Panc1 (cell line): ENCODE measurements around the gene IRF2.

Experiments
- POLR2AphosphoS5 ChIP-seq: IDR thresholded peaks from 2 replicates; pipeline ENCODE4 v1.6.1; 2012; ENCODE audit warnings: mild to moderate bottlenecking, low read depth, low read length, moderate library complexity
- REST ChIP-seq, 2 experiments: IDR thresholded peaks; 2 replicates each; pipeline ENCODE4 v1.6.1; 2011 to 2012; ENCODE audit warnings: low read depth in 2 of 2, control low read depth in 1 of 2, low read length in 1 of 2, mild to moderate bottlenecking in 1 of 2, moderate library complexity in 1 of 2; ENCODE audit not compliant: insufficient read depth in 1 of 2
- TF ChIP-seq, protein P1 (sequence below): fragments of 450-650 bp; IDR thresholded peaks from 2 replicates; pipeline ENCODE4 v1.5.1; 2017; ENCODE audit warnings: mild to moderate bottlenecking

- TF ChIP-seq, protein P1, sequence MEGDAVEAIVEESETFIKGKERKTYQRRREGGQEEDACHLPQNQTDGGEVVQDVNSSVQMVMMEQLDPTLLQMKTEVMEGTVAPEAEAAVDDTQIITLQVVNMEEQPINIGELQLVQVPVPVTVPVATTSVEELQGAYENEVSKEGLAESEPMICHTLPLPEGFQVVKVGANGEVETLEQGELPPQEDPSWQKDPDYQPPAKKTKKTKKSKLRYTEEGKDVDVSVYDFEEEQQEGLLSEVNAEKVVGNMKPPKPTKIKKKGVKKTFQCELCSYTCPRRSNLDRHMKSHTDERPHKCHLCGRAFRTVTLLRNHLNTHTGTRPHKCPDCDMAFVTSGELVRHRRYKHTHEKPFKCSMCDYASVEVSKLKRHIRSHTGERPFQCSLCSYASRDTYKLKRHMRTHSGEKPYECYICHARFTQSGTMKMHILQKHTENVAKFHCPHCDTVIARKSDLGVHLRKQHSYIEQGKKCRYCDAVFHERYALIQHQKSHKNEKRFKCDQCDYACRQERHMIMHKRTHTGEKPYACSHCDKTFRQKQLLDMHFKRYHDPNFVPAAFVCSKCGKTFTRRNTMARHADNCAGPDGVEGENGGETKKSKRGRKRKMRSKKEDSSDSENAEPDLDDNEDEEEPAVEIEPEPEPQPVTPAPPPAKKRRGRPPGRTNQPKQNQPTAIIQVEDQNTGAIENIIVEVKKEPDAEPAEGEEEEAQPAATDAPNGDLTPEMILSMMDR: no peak
- no peak for TF ChIP-seq REST (IDR thresholded peaks at IDR 0.05; ENCODE audit: insufficient read depth in 1 of 2, low read depth in 2 of 2, low read length in 1 of 2)
- no peak for TF ChIP-seq POLR2AphosphoS5
Observed at GRCh38 chr4:184466634-184467033, 7.7 kb downstream of the IRF2 start.
